OCI-LY3 (cell line): Measurements from ENCODE around the gene CATSPER4.
"Not testable (repeated sequence)": the region's sequence is repeated elsewhere in the genome, so short reads cannot be mapped to it uniquely, and the experiment has no call there.

Experiments used
- H2AFZ ChIP-seq: fragments of 200-600, 300-600 bp; shearing (Covaris generic); 2 replicates; pipeline ENCODE4 v1.6.0; 2014; ENCODE audit warnings: antibody characterized with exemption, low read depth, low read length
- H3K27ac ChIP-seq: fragments of 200-600, 300-600 bp; sonication (generic); 2 replicates; pipeline ENCODE4 v1.5.1; 2014; ENCODE audit warnings: mild to moderate bottlenecking, low read length, moderate library complexity, mixed read lengths
- H3K27me3 ChIP-seq: fragments of 200-600, 300-600 bp; sonication (generic); 2 replicates; pipeline ENCODE4 v1.6.1; 2014; ENCODE audit warnings: low read depth, low read length, mixed read lengths
- H3K36me3 ChIP-seq: fragments of 200-600, 300-600 bp; sonication (generic); replicated peaks from 2 replicates; pipeline ENCODE3; 2014; ENCODE audit warnings: low read depth, low read length, mixed read lengths
- H3K4me1 ChIP-seq: fragments of 300-600, 200-600 bp; sonication (generic); 2 replicates; pipeline ENCODE4 v1.6.1; 2014; ENCODE audit warnings: low read length, mixed read lengths
- H3K4me2 ChIP-seq: fragments of 200-600, 300-600 bp; sonication (generic); 2 replicates; pipeline ENCODE4 v1.6.1; 2014; ENCODE audit warnings: low read length, mixed read lengths
- H3K4me3 ChIP-seq: fragments of 300-600, 200-600 bp; sonication (generic); 2 replicates; pipeline ENCODE4 v1.5.1; 2014; ENCODE audit warnings: antibody characterized with exemption, mild to moderate bottlenecking, low read length, moderate library complexity
- H3K79me2 ChIP-seq: fragments of 300-600, 200-600 bp; shearing (Covaris generic); 2 replicates; pipeline ENCODE4 v1.6.1; 2014; ENCODE audit warnings: mild to moderate bottlenecking, low read length, mixed read lengths
- H3K9ac ChIP-seq: fragments of 300-600, 200-600 bp; shearing (Covaris generic); 2 replicates; pipeline ENCODE4 v1.6.0; 2014; ENCODE audit warnings: mild to moderate bottlenecking, low read length, moderate library complexity
- H3K9me3 ChIP-seq: fragments of 200-600, 300-600 bp; shearing (Covaris generic); 2 replicates; pipeline ENCODE4 v1.6.1; 2014; ENCODE audit warnings: low read length, mixed read lengths; ENCODE audit not compliant: insufficient read depth
- H4K20me1 ChIP-seq: fragments of 200-600, 300-600 bp; sonication (generic); 2 replicates; pipeline ENCODE4 v1.6.1; 2016; ENCODE audit warnings: low read length, mixed read lengths; ENCODE audit not compliant: insufficient read depth
- CTCF ChIP-seq: fragments of 200-600, 300-600 bp; sonication (generic); IDR thresholded peaks from 2 replicates; pipeline ENCODE4 v1.5.1; 2014; ENCODE audit warnings: antibody characterized with exemption, low read length, low read depth
- EZH2phosphoT487 ChIP-seq: fragments of 200-600 bp; shearing (Covaris generic); IDR thresholded peaks from 2 replicates; pipeline ENCODE4 v1.6.1; 2018; ENCODE audit warnings: antibody characterized with exemption, mixed run types, low read depth

The CATSPER4 gene

GRCh38 chr1:26225033-26225831, 34.8 kb downstream of the CATSPER4 start:
- H3K4me1 ChIP-seq, result no peaks in the 10 kb centered on the region

GRCh38 chr1:26230682-26231081, 40.3 kb downstream of the CATSPER4 start:
- not testable (repeated sequence) for H3K4me3 ChIP-seq, H3K27me3 ChIP-seq
- peaks cover 14% of the 10 kb centered on the region for H3K79me2 ChIP-seq

More at GRCh38 chr1:26225033-26225831, 34.8 kb downstream of the CATSPER4 start:
- no peaks in the 10 kb centered on the region for H3K9me3 ChIP-seq
- H2AFZ ChIP-seq, result no peak overlapping the region
- H3K27ac ChIP-seq, result no peak overlapping the region
- H3K4me2 ChIP-seq, result no peak overlapping the region
- no peaks in the 10 kb centered on the region for H3K27me3 ChIP-seq
- no peak overlapping the region for H3K4me3 ChIP-seq
- H3K79me2 ChIP-seq, result no peaks in the 10 kb centered on the region
- no peaks in the 10 kb centered on the region for H4K20me1 ChIP-seq
- no peak overlapping the region for H3K9ac ChIP-seq
- TF ChIP-seq CTCF (no peak), EZH2phosphoT487 (no peak)
- H3K36me3 ChIP-seq, result no peaks in the 10 kb centered on the region

GRCh38 chr1:26233903-26234643, 43.7 kb downstream of the CATSPER4 start, which contains the start of gene CEP85:
Gene CEP85 (plus strand): TSS chr1:26234200. CDS start chr1:26239784, 5,584 bp downstream.
- Histone ChIP-seq H3K4me1 (peaks cover 19% of the 10 kb centered on the region), H3K4me2 (peak within 1 kb of the TSS; percentile 100), H3K27ac (peak within 1 kb of the TSS; percentile 57), H4K20me1 (no peaks in the 10 kb centered on the region), H3K9me3 (no peaks in the 10 kb centered on the region), H3K36me3 (peaks cover 2% of the 10 kb centered on the region), H3K27me3 (no peaks in the 10 kb centered on the region), H3K79me2 (peaks cover 48% of the 10 kb centered on the region), H3K4me3 (peak within 1 kb of the TSS; percentile 98), H2AFZ (peak within 1 kb of the TSS; percentile 99), H3K9ac (peak within 1 kb of the TSS; percentile 94)
- TF ChIP-seq CTCF (peak; percentile 69), EZH2phosphoT487 (no peak)

More at GRCh38 chr1:26230682-26231081, 40.3 kb downstream of the CATSPER4 start:
- H3K36me3 ChIP-seq, H3K9ac ChIP-seq, H2AFZ ChIP-seq, H3K4me1 ChIP-seq, H3K4me2 ChIP-seq, H4K20me1 ChIP-seq, H3K27ac ChIP-seq, H3K9me3 ChIP-seq: not testable (repeated sequence)

- H3K4me2 ChIP-seq, result peak overlapping the region; percentile 90
- 0 out of 2 replicates have a peak overlapping the region, but pooled peaks have one; percentile 34 for H2AFZ ChIP-seq
- H3K4me1 ChIP-seq, result peaks cover 19% of the 10 kb centered on the region
- H3K79me2 ChIP-seq, result peaks cover 55% of the 10 kb centered on the region
- H4K20me1 ChIP-seq, result no peaks in the 10 kb centered on the region
- H3K27ac ChIP-seq, result peak overlapping the region; percentile 57
- peak overlapping the region; percentile 94 for H3K9ac ChIP-seq
- H3K9me3 ChIP-seq, result no peaks in the 10 kb centered on the region
- peaks cover 2% of the 10 kb centered on the region for H3K36me3 ChIP-seq
- H3K4me3 ChIP-seq, result peak overlapping the region; percentile 98
- H3K27me3 ChIP-seq, result no peaks in the 10 kb centered on the region
- TF ChIP-seq EZH2phosphoT487, result no peak
- no peak for TF ChIP-seq CTCF
Measured at GRCh38 chr1:26234644-26235370, 44.4 kb downstream of the CATSPER4 start.
